ENCODE measurements around the gene PRM1.
"Not testable (repeated sequence)": the region's sequence is repeated elsewhere in the genome, so short reads cannot be mapped to it uniquely, and the experiment has no call there.

PRM1 gene

GRCh38 chr16:11313493-11314308 is 32.6 kb upstream of the PRM1 start:
- no peak for DNase-seq

DNA sequence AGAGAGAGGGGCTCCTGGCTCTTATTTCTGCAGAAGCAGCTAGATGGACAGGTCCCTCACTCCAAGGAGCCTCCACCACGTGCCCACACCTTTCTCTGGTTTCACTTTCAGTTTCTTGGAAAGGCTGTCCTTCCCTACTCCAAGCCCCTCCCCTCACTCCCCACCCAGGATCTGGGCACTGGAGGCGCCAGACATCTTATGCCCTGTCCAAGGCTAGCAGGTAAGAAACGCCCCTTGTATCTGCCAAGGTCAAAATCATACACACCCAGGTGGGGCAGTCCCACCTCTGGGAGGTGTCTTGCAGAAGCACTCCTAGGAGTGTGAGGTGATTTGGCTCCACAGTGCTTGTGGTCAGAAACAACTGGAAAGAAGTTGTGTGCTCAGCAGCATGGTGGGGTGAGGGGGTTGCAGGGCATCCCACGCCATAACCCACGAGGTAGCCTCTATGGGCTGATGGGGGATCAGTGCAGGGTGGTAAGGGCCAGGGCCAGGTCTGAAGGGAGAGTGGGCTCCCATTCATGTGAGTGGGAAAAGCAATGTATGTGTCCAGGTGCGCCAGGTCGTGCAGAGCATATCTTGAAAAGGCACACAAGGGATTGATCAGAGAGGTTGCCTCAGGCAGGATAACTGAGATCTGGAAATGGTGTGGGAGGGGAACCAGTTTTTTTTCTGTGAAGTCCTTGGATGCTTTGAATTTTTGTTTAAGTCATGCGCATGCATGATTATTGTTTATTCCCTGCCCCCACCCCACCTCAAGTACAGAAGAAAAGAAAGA is 31.8 kb upstream of the PRM1 start:
- DNase-seq, result peak; percentile 68

- no peak for DNase-seq
These were observed 29.9 kb upstream of the PRM1 start for GRCh38 chr16:11310997-11311561.

- DNase-seq, result no peak
These were observed 29.5 kb upstream of the PRM1 start for GRCh38 chr16:11310634-11310977.

- peak; percentile 78 for DNase-seq
These were observed 28.9 kb upstream of the PRM1 start for GRCh38 chr16:11309895-11310633.

DNA sequence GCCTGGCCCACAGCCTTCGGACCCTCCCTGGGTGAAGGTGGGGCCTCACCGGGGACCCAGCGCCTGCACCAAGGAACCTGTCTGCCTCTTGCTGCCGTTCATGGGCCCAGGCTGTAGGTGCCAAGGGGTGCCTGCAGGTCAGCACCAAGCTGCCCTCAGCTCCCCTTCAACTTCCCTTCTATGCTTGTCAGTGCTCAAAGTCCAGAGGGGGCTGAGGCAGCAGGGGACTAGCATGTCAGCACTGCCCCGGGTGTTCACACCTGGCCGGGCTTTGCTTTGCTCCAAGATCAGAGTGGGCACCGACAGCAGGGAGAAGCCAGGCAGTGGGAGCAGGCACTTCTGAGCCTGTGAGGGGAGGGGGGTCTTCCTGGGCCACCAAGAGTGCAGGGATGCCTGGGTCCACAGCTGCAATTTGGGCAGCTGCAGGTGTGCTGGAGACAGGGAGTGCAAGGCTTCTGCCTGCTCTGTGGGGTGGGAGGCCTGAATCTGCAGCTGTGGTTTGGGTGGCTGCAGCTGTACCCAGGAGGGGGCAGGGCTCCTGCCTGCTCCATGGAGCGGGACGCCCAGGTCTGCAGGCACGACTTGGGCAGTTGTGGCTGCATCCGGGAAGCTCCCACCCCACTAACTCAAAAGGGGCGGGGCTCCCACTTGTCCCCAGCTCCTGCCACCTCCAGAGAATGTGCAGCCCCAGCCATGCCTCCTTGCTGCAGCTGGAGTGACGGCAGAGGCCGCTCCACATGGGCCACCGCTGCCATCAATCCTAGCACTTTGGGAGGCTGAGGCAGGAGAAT is 27.6 kb upstream of the PRM1 start:
- no peak for DNase-seq

DNA sequence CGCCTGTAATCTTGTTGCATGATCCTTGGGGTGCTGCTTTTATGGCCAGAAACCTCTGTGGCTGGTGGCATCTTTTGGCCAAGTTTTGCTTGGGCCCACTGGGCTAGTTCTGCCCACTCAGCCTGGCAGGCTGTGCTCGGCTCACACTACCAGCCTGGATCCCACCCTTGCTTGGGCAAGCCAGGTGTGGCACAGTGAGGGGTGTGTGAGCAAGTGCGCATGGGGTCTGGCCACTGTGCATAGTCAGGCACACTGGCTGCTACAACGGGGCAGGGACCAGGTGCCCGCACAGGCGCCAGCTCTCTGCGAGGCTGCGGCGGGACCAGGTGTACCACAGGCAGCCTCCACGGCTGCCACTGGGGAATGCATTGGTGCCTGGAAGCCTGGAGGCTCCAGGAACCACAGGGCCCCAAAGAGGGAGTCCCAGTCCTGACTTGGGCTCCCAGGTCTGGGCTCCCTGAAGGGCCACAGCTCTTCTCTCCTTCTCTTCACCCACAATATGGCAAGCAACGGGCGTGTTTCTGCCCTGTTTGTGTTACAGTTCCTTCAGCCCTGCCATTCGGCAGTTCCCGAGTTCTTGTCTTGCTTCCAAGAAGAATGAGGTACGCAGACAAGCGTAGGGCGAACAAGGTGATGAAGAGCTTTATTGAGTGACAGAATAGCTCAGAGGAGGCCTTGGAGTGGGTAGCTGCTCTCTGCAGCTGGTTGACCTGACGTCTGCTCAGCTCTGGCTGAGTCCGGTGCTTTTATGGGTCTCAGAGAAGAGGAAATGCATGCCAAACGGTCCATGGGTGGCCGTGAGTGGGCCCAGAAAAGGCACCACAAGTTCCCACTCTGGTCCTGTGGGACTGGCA is 26.7 kb upstream of the PRM1 start:
- no peak for DNase-seq

GRCh38 chr16:11306997-11307638 is 26.0 kb upstream of the PRM1 start:
- no peak for DNase-seq

- DNase-seq, result no peak
These were observed 25.3 kb upstream of the PRM1 start for GRCh38 chr16:11306381-11306780.

- peak; percentile 45 for DNase-seq
These were observed 22.4 kb upstream of the PRM1 start for GRCh38 chr16:11303405-11304138.

DNA sequence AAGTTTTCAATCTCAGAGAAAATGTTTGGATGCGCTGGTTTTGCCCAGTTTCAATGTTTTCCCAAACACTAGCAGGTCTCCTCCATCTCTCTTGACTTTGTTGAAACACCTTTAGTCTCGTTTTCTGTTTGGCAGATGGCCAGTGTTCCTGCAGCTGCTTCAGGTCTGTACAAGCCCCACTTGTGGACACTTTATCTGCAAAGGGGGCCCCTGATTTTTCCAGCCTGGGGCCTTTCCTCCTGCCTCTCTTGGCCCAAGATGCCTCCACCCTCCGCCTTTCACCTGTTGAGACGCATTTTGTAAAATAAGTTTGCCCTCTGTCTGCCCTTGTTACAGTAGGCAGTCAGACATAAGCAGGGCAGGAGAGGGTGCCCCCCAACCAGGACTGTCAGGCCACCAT is 21.8 kb upstream of the PRM1 start:
- peak; percentile 81 for DNase-seq

DNA sequence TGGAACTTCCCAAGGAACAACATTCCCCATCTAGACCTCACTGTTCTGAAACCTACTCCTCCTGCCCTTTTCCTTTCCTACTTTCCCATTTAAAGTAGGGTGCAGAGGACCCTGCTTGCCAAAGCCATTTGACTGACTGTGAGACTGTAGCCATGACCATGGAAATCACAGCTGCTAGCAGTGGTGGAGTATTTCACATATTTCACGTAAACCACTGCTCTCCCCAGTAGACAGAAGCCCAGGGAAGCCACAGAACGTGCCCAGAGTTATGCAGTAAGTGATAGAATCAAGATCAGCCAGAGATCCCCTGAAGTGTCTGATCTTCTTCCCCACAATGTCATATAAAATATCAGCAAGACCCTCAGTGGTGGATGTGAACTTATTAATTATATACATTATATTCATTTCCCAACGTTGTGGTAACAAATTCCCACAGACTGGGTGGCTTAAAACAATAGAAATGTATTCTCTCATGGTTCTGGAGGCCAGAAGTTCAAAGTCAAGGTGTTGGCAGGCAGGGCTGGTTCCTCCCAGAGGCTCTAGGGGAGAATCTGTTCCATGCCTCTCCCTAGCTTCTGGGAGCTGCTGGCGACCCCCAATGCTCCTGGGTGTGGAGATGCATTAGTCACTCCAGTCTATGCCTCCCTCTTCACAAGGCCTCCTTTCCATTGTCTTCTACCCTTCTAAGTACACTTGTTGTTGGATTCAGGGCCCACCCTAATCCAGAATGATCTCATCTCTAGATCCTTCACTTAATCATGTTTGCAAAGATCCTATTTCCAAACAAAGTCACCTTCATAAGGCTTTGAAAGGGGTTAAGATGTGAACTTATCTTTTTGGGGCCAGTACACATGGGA is 20.7 kb upstream of the PRM1 start:
- DNase-seq, result peak; percentile 14

DNA sequence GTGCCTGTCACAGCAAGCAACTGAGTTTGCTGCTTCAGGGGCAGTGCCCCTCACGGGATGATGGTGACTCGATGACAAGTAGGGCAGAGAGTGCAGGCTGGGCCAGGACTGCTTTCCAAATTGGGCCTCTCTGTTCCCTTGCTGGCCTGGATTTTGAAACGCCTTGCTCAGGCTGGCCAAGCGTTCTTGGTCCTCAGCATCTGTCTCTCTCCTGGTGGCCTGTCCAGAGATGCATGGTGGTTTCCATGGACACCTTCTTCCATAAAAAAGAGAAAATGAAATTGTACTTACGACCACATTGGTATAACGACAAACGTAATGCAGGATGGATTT is 19.4 kb upstream of the PRM1 start:
- no peak for DNase-seq

DNA sequence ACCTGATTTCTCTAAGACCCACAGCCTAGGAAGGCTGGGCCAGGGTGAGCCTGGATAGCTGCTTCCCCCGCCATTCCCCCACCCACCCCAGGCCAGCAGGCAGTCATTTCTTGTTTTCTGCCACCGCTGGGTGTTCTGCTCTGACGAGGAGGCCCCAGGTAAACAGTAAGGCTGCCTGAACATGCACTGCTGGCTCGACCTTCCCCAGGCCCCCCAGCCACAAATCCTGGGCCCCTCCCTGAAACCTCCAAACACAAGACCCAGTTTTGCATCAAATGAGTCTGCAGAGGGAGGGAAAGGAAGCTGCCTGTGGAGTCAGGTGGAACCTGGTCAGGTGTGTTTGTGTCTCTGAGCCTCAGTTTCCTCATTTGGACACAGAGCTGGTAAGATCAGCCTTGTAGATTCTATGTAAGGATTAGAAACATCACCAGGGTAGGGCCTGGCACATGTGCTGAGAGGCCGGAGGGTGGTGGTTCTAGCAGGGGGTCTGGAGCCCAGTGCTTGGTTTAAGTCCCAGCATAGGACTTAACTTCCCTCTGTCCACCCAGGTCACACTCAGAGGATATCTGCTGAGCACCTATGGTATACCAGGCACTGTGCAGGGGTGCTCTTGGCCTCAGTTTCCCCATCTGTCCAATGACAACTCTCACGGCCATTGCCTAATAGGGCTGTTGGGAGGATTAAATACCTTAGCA is 18.9 kb upstream of the PRM1 start:
- DNase-seq, result no peak

DNA sequence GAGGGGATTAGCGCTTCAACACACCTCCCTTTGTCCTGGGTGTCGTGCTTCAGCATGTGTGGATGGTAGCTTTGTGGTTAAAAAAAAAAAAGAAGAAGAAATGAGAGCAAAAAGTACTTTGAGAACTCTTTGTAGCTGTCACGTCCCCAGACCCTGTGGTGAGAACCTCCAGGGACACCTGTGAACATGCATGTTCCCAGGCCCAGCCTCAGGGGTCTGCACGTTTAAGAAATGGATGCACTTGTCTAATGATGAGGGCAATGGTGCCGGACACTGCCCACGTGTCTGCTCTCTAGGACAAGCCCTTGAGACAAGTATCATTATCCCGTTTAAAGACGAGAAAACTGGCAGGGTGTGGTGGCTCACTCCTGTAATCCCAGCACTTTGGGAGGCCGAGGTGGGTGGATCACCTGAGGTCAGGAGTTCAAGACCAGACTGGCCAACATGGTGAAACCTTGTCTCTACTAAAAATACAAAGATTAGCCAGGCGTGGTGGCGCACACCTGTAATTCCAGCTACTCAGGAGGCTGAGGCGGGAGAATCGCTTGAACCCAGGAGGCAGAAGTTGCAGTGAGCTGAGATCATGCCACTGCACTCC is 17.9 kb upstream of the PRM1 start:
- not testable (repeated sequence) for DNase-seq

DNA sequence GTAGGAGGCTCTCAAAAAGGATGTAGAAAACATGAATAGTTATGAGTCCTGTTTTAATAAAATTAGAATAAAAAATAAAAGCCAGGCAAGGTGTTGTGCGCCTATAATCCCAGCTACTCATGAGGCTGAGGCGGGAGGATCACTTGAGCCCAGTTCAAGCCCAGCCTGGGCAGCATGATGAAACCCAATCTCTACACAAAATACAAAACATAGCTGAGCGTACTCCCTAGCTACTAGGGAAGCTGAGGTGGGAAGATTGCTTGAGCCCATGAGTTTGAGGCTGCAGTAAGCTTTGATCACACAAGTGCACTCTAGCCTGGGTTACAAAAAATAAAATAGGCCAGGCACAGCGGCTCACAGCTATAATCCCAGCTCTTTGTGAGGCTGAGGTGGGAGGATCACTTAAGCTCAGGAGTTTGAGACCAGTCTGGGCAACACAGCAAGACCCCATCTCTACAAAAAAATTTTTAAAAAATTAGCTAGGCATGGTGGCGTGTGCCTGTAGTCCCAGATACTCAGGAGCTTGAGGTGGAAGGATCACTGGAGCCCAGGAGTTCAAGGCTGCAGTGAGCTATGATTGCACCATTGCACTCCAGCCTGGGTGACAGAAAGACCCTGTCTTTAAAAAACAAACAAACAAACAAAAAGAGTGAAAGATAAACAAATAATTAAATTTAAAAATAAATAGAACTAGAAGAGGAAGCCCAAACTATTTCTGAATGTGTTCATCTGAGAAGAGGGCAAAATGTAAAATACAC is 17.2 kb upstream of the PRM1 start:
- DNase-seq, result no peak

GRCh38 chr16:11297492-11298142 is 16.5 kb upstream of the PRM1 start:
- DNase-seq, result peak; percentile 63
